Testis (tissue), 3 donors: Measurements from ENCODE around the gene ANXA2. TPM values are rescaled to one million over a fixed set of nuclear protein-coding genes. Genes with fewer than 3 reads are reported as not detected.
A peak's percentile ranks its signal among the peaks of the same experiment; 100 is the strongest.

Experiments
- DNase-seq: peaks from one replicate; pipeline ENCODE4 v3.0.0-alpha.2; 2019
- H3K27ac ChIP-seq, 2 donors: fragments of 200-600 bp; sonication (generic); one replicate each; pipeline ENCODE4 v1.5.1; 2019
- H3K27me3 ChIP-seq: fragments of 200-600 bp; sonication (generic); one replicate; pipeline ENCODE4 v1.5.1; 2019
- H3K36me3 ChIP-seq: fragments of 200-600 bp; sonication (generic); one replicate; pipeline ENCODE4 v1.5.1; 2017; ENCODE audit warnings: low read depth; ENCODE audit errors: missing control alignments
- H3K4me1 ChIP-seq: fragments of 200-600 bp; sonication (generic); one replicate; pipeline ENCODE4 v1.5.1; 2019
- H3K4me3 ChIP-seq, 2 donors: fragments of 200-600 bp; sonication (generic); one replicate each; pipeline ENCODE4 v1.5.1; 2017 to 2019
- H3K9me3 ChIP-seq: fragments of 200-600 bp; sonication (generic); one replicate; pipeline ENCODE4 v1.5.1; 2017
- CTCF ChIP-seq, 3 experiments: fragments of 450-650 bp in 2 of 3; fragments of 200-600 bp in 1 of 3; sonication (generic) in 1 of 3; IDR thresholded peaks; one replicate each; pipeline ENCODE4 v1.5.1; 2016 to 2019; ENCODE audit warnings: antibody characterized with exemption in 3 of 3, mild to moderate bottlenecking in 2 of 3, moderate library complexity in 1 of 3
- POLR2A ChIP-seq: fragments of 450-650 bp; IDR thresholded peaks from one replicate; pipeline ENCODE4 v1.6.1; 2017; ENCODE audit warnings: antibody characterized with exemption, mild to moderate bottlenecking, moderate library complexity
- WGBS, 2 donors: methylation state at CpG; one replicate each; pipeline ENCODE4 v1.1.5; 2018; 5-methylcytosine and 5-hydroxymethylcytosine counted together
- intact Hi-C: fragments of 100-400 bp; cut with DNase I; formaldehyde crosslinking; loops from one replicate; pipeline ENCODE4 v1.15.1; 2023; ENCODE audit warnings: low total_unique reads
- polyA plus RNA-seq: library from polyadenylated mRNA; stranded (reverse); fragments of 350-450 nt; fragmentation: Illumina TruSeq; extraction: RNeasy Lipid Tissue Mini Kit (QIAGEN cat#74804); gene quantifications from one replicate; pipeline ENCODE4 v1.2.3, GENCODE V29; 2014; ENCODE audit warnings: low read depth, low replicate concordance; ENCODE audit not compliant: insufficient read depth
- total RNA-seq, 2 donors: library from RNA; depleted of rRNA; stranded (reverse); fragments of >200 nt; gene quantifications; one replicate each; pipeline ENCODE4 v1.2.3, GENCODE V29; 2016

ANXA2 gene
- total and polyA plus RNA-seq, 3 donors from 2014 or later, result 199 to 388 (median 226) TPM

- peaks cover 19% of the 10 kb centered on the region for H3K4me1 ChIP-seq
- TF ChIP-seq CTCF (IDR thresholded peaks at IDR 0.05), result no peak
- TF ChIP-seq POLR2A, result no peak
- no peaks in the 10 kb centered on the region for H3K36me3 ChIP-seq
- no peaks in the 10 kb centered on the region for H3K9me3 ChIP-seq
- DNase-seq, result no peak
- H3K27me3 ChIP-seq, result no peaks in the 10 kb centered on the region
- intact Hi-C loops, result no loop called here
- 74 to 85% methylated on average over 1 of the region's 1 CpG for WGBS, 2 donors
- no peak overlapping the region for H3K4me3 ChIP-seq
- H3K27ac ChIP-seq, result peak overlapping the region in 1 of 2 donors; percentile 37
Measured at GRCh38 chr15:60424006-60424405, 26.2 kb upstream of the ANXA2 start.

- peak; percentile 42 for DNase-seq
- Histone ChIP-seq H3K4me1 (peaks cover 19% of the 10 kb centered on the region), H3K27me3 (no peaks in the 10 kb centered on the region), H3K9me3 (no peaks in the 10 kb centered on the region), H3K27ac (peak overlapping the region in 1 of 2 donors; percentile 37), H3K4me3 (no peak overlapping the region), H3K36me3 (no peaks in the 10 kb centered on the region)
- TF ChIP-seq CTCF (IDR thresholded peaks at IDR 0.05) (no peak), POLR2A (no peak)
- 21 to 24% methylated on average over 2 of the region's 2 CpGs for WGBS, 2 donors
- intact Hi-C loops, result no loop called here
Measured at GRCh38 chr15:60423537-60423936, 25.8 kb upstream of the ANXA2 start.

GRCh38 chr15:60421544-60421943 is 23.8 kb upstream of the ANXA2 start:
- Histone ChIP-seq H3K27ac (no peak overlapping the region), H3K4me3 (no peak overlapping the region), H3K36me3 (no peaks in the 10 kb centered on the region), H3K27me3 (no peaks in the 10 kb centered on the region), H3K4me1 (peaks cover 7% of the 10 kb centered on the region), H3K9me3 (no peaks in the 10 kb centered on the region)
- WGBS, 2 donors, result 67 to 84% methylated on average over 1 of the region's 1 CpG
- no peak for DNase-seq
- TF ChIP-seq POLR2A (no peak), CTCF (IDR thresholded peaks at IDR 0.05) (no peak)
- intact Hi-C loops, result no loop called here

GRCh38 chr15:60420203-60420716 is 22.5 kb upstream of the ANXA2 start:
- H3K4me1 ChIP-seq, result peaks cover 7% of the 10 kb centered on the region
- DNase-seq, result no peak
- TF ChIP-seq POLR2A (no peak), CTCF (IDR thresholded peaks at IDR 0.05) (no peak)
- no peaks in the 10 kb centered on the region for H3K27me3 ChIP-seq
- H3K36me3 ChIP-seq, result no peaks in the 10 kb centered on the region
- WGBS, 2 donors, result 93 to 96% methylated on average over 2 of the region's 2 CpGs
- H3K9me3 ChIP-seq, result no peaks in the 10 kb centered on the region
- intact Hi-C loops, result no loop called here
- no peak overlapping the region for H3K4me3 ChIP-seq
- no peak overlapping the region for H3K27ac ChIP-seq

GRCh38 chr15:60419753-60420152 is 22.0 kb upstream of the ANXA2 start:
- Histone ChIP-seq H3K4me1 (peaks cover 7% of the 10 kb centered on the region), H3K4me3 (no peak overlapping the region), H3K27ac (no peak overlapping the region), H3K27me3 (no peaks in the 10 kb centered on the region), H3K9me3 (no peaks in the 10 kb centered on the region), H3K36me3 (no peaks in the 10 kb centered on the region)
- 76 to 84% methylated on average over 2 of the region's 2 CpGs for WGBS, 2 donors
- intact Hi-C loops, result no loop called here
- DNase-seq, result no peak
- no peak for TF ChIP-seq POLR2A
- TF ChIP-seq CTCF (IDR thresholded peaks at IDR 0.05), result no peak
